D721Med (cell line): Measurements from ENCODE around the gene DISP2.

Experiments
- DNase-seq: peaks from one replicate; pipeline ENCODE4 v3.0.0; 2011; ENCODE audit warnings: low spot score; ENCODE audit not compliant: insufficient read length
- FAIRE-seq: peaks from 2 replicates; lab custom pipeline; 2011; peaks lifted over from hg19 to GRCh38; lab: Jason Lieb, UNC
- TF ChIP-seq, protein P1 (sequence below): IDR thresholded peaks from 2 replicates; pipeline ENCODE4 v1.5.1; 2012; ENCODE audit warnings: mild to moderate bottlenecking, control low read depth; ENCODE audit not compliant: insufficient read depth; ENCODE audit errors: missing control alignments

Gene DISP2

DNA sequence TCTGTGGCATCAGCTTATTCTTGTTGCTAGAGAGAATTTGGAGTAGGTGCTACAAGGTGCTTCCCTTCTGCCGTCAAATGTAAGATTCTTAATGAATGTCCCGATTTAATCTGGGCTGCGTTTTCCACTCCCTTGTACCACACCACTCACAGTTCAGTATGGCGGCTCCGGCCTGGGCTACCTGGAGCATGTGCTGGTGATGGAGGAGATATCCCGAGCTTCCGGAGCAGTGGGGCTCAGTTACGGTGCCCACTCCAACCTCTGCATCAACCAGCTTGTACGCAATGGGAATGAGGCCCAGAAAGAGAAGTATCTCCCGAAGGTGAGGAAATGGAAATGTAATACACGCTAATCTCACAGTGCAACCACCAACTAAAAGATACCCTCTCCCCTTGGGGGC is 52.5 kb downstream of the DISP2 start:
- TF ChIP-seq, protein P1, sequence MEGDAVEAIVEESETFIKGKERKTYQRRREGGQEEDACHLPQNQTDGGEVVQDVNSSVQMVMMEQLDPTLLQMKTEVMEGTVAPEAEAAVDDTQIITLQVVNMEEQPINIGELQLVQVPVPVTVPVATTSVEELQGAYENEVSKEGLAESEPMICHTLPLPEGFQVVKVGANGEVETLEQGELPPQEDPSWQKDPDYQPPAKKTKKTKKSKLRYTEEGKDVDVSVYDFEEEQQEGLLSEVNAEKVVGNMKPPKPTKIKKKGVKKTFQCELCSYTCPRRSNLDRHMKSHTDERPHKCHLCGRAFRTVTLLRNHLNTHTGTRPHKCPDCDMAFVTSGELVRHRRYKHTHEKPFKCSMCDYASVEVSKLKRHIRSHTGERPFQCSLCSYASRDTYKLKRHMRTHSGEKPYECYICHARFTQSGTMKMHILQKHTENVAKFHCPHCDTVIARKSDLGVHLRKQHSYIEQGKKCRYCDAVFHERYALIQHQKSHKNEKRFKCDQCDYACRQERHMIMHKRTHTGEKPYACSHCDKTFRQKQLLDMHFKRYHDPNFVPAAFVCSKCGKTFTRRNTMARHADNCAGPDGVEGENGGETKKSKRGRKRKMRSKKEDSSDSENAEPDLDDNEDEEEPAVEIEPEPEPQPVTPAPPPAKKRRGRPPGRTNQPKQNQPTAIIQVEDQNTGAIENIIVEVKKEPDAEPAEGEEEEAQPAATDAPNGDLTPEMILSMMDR = no peak
- no peak for DNase-seq
- FAIRE-seq = no peak

DNA sequence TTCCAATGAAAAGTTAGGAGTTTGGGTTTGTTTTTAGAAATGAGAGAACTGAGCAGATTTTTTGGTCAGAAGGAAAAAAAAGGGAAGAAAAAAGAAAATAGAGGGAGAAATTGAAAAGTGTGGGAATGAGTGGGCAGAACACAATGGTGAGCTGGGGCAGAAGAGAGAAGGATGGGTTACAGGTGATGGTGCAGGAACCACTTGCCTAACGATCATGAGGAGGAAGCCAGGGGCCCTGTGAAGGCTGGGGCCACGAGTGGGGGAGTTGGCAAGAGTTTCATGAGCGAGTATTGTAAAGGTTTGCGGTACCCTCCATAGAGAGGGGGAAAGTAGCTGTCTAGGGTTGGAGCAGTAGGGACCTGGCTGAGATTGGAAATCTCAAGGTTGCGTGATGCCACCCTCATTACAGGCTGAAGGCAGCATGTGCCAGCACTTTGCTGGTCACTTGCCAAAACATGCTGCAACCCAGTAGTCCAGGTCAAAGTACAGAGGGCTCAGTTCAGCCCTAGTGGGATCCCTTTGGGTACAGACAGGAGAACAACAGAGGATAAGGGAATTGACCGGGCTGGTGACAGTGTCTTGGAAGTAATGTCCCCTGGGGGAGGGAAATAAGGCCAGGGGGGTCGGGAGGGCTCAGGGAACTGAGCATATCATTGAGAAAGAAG is 54.2 kb downstream of the DISP2 start:
- FAIRE-seq = no peak
- no peak for DNase-seq
- TF ChIP-seq, protein P1 = no peak

DNA sequence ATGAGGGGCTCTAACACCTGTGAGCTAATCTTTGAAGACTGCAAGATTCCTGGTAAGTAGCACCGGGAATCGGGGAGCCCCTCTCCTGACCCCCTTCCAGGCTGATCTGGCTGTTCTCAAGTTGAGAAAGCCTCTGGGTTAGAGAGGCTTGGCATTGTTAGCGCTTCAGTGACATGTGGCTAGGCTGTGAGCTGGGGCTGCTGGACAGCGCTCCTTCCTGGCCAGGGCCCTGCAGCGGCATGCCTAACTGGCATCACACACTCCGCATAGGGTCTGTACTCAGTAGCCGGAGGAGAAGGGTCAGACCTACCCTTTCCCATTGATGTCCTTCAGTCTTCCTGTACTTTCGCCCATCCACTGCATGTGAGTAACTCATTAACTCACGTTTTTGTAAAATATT is 55.0 kb downstream of the DISP2 start:
- FAIRE-seq (no peak), DNase-seq (no peak)
- TF ChIP-seq, protein P1 = no peak

DNA sequence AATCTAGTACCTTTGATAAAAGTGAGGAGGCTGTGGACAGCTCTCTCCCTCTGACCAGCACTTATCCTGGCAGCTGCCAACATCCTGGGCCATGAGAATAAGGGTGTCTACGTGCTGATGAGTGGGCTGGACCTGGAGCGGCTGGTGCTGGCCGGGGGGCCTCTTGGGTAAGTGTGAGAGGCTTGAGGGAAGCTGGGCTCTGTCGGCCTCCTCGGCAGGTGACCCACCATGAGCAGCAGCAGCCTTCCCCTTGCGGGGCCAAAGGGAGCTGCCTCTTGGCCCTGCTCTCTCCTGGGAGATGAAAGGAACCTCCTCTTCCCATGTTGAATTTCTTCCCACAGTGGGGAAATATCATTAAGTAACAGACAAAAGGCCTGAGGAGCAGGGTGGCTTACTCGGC is 56.8 kb downstream of the DISP2 start:
- DNase-seq = no peak
- FAIRE-seq = no peak
- TF ChIP-seq, protein P1 = no peak

DNA sequence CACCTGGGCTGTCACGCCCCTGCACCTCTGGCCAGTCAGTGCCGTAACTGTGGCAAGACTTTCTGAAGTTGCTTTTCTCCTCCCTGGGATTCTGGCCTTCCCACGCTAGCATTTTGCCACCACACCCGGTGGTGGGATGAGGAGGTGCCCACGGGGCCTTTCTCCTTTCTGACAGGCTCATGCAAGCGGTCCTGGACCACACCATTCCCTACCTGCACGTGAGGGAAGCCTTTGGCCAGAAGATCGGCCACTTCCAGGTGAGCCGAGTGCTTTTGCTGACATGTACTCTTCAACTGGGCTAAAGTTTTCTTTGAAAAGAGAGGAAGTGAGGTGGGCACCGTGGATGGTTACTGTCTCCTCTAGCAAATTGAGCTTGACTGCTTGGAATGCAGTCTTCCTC is 57.2 kb downstream of the DISP2 start:
- TF ChIP-seq, protein P1 = no peak
- no peak for FAIRE-seq
- no peak for DNase-seq

DNA sequence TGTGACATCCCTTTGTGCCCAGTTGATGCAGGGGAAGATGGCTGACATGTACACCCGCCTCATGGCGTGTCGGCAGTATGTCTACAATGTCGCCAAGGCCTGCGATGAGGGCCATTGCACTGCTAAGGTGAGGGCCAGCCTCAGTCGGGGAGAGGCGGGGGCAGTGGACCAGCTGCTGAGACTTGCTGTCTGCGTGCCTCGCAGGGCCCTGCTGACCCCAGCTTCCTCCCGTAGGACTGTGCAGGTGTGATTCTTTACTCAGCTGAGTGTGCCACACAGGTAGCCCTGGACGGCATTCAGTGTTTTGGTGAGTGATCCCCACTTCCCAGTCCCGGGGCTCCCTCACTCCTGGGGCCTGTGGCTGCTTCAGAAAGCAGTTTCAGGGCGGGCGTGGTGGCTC is 58.0 kb downstream of the DISP2 start:
- TF ChIP-seq, protein P1 = no peak
- no peak for FAIRE-seq
- DNase-seq = no peak

DNA sequence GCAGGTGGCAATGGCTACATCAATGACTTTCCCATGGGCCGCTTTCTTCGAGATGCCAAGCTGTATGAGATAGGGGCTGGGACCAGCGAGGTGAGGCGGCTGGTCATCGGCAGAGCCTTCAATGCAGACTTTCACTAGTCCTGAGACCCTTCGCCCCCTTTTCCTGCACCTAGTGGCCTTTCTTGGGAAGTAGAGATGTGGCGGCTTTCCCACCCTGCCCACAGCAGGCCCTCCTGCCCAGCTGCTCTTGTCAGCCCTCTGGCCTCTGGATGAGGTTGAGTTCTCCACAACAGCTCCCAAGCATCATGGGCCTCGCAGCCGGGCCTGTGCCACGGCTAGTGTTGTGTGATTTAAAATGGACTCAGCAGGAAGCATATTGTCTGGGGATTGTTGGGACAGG is 60.1 kb downstream of the DISP2 start:
- FAIRE-seq = no peak
- DNase-seq = no peak

More for the DNA sequence above, 60.1 kb downstream of the DISP2 start:
- TF ChIP-seq, protein P1 = no peak
